WTC11 (cell line): ENCODE data around the gene OASL. TPM values are rescaled to one million over a fixed set of nuclear protein-coding genes. Genes with fewer than 3 reads are reported as not detected.

Experiments
- ATAC-seq: fragments of 200-7000 bp; cut with Tn5 transposase; 2 replicates; pipeline ENCODE4 v1.10.0; 2021; ENCODE audit warnings: mild to moderate bottlenecking, moderate library complexity
- CTCF ChIA-PET: fragments of 300-600 bp; sonication (Branson Sonifier 250); formaldehyde crosslinking; loops from one replicate; lab custom pipeline; 2021; ENCODE audit warnings: antibody characterized with exemption; lab: Charles Lee
- POLR2A ChIA-PET: fragments of 350-600 bp; sonication (Branson Sonifier 250); formaldehyde crosslinking; loops from one replicate; lab custom pipeline; 2021; ENCODE audit warnings: antibody characterized with exemption; lab: Charles Lee
- DNase-seq: peaks from one replicate; pipeline ENCODE4 v3.0.0; 2021; ENCODE audit warnings: low spot score
- H3K27ac Mint-ChIP-seq: 2 replicates; pipeline ENCODE4 v1.8.0; 2021; ENCODE audit warnings: mixed read lengths
- H3K27me3 Mint-ChIP-seq: 2 replicates; pipeline ENCODE4 v1.8.0; 2021; ENCODE audit warnings: low read depth, mild to moderate bottlenecking, moderate library complexity, mixed read lengths
- H3K36me3 Mint-ChIP-seq: 2 replicates; pipeline ENCODE4 v1.8.0; 2021; ENCODE audit warnings: mixed read lengths
- H3K4me1 Mint-ChIP-seq: 2 replicates; pipeline ENCODE4 v1.8.0; 2022; ENCODE audit warnings: mixed read lengths
- H3K4me3 Mint-ChIP-seq: 2 replicates; pipeline ENCODE4 v1.8.0; 2021; ENCODE audit warnings: mild to moderate bottlenecking, moderate library complexity, mixed read lengths
- H3K9me3 Mint-ChIP-seq: 2 replicates; pipeline ENCODE4 v1.8.0; 2021; ENCODE audit warnings: mixed read lengths
- CREB1 ChIP-seq: sonication (generic); formaldehyde crosslinking; IDR thresholded peaks from 2 replicates; pipeline ENCODE4 v1.8.0; 2023; ENCODE audit warnings: mild to moderate bottlenecking, missing genetic modification reagents
- FOXJ3 ChIP-seq: sonication (generic); formaldehyde crosslinking; IDR thresholded peaks from 2 replicates; pipeline ENCODE4 v1.9.0; 2021; ENCODE audit warnings: missing genetic modification reagents, mild to moderate bottlenecking, borderline replicate concordance
- FOXP1 ChIP-seq: sonication (generic); formaldehyde crosslinking; IDR thresholded peaks from 2 replicates; pipeline ENCODE4 v1.8.0; 2022; ENCODE audit warnings: missing genetic modification reagents, mild to moderate bottlenecking, moderate library complexity, borderline replicate concordance
- MXD4 ChIP-seq: fragments of 250-450 bp; sonication (Bioruptor Pico); IDR thresholded peaks from 2 replicates; pipeline ENCODE4 v1.8.0; 2021; ENCODE audit warnings: mild to moderate bottlenecking, moderate library complexity, borderline replicate concordance
- NFE2L1 ChIP-seq: sonication (generic); formaldehyde crosslinking; IDR thresholded peaks from 2 replicates; pipeline ENCODE4 v1.8.1; 2023; ENCODE audit warnings: missing genetic modification reagents
- TEAD1 ChIP-seq: sonication (generic); formaldehyde crosslinking; IDR thresholded peaks from 2 replicates; pipeline ENCODE4 v1.8.0; 2022; ENCODE audit warnings: mild to moderate bottlenecking, missing genetic modification reagents
- TEAD4 ChIP-seq: sonication (generic); formaldehyde crosslinking; IDR thresholded peaks from 2 replicates; pipeline ENCODE4 v1.8.0; 2022; ENCODE audit warnings: mild to moderate bottlenecking, missing genetic modification reagents
- ZNF121 ChIP-seq: sonication (generic); formaldehyde crosslinking; IDR thresholded peaks from 2 replicates; pipeline ENCODE4 v1.8.0; 2023; ENCODE audit warnings: missing genetic modification reagents
- ZNF219 ChIP-seq: sonication (generic); formaldehyde crosslinking; IDR thresholded peaks from 2 replicates; pipeline ENCODE4 v1.8.0; 2023; ENCODE audit warnings: missing genetic modification reagents, mild to moderate bottlenecking, borderline replicate concordance
- ZNF232 ChIP-seq: sonication (generic); formaldehyde crosslinking; IDR thresholded peaks from 2 replicates; pipeline ENCODE4 v1.8.0; 2022; ENCODE audit warnings: mild to moderate bottlenecking, missing genetic modification reagents
- ZNF416 ChIP-seq: fragments of 250-450 bp; sonication (Bioruptor Pico); IDR thresholded peaks from 2 replicates; pipeline ENCODE4 v1.9.0; 2021; ENCODE audit warnings: mild to moderate bottlenecking, inconsistent platforms
- ZNF671 ChIP-seq: fragments of 250-450 bp; sonication (Bioruptor Pico); IDR thresholded peaks from 2 replicates; pipeline ENCODE4 v1.8.0; 2021; ENCODE audit warnings: mild to moderate bottlenecking
- total RNA-seq: library from RNA; stranded (reverse); gene quantifications from 3 replicates; pipeline ENCODE4 v1.2.3, GENCODE V29; 2021
- TF ChIP-seq, protein P1 (sequence below): sonication (generic); formaldehyde crosslinking; IDR thresholded peaks from 2 replicates; pipeline ENCODE4 v1.8.1; 2022; ENCODE audit warnings: low read depth, mild to moderate bottlenecking, moderate library complexity, missing genetic modification reagents, borderline replicate concordance
- TF ChIP-seq, protein P2 (sequence below): fragments of 250-450 bp; sonication (Bioruptor Pico); IDR thresholded peaks from 2 replicates; pipeline ENCODE4 v1.9.0; 2021; ENCODE audit warnings: mild to moderate bottlenecking
- TF ChIP-seq, protein P3 (sequence below): sonication (generic); formaldehyde crosslinking; IDR thresholded peaks from 2 replicates; pipeline ENCODE4 v1.8.1; 2022; ENCODE audit warnings: missing genetic modification reagents, borderline replicate concordance
- TF ChIP-seq, protein P4 (sequence below): sonication (generic); formaldehyde crosslinking; IDR thresholded peaks from 2 replicates; pipeline ENCODE4 v1.8.0; 2022; ENCODE audit warnings: mild to moderate bottlenecking, missing genetic modification reagents
- TF ChIP-seq, protein P5 (sequence below): fragments of 250-450 bp; sonication (Bioruptor Pico); conservative IDR thresholded peaks from 2 replicates; pipeline ENCODE4 v1.9.0; 2021; ENCODE audit warnings: mild to moderate bottlenecking
- TF ChIP-seq, protein P6 (sequence below): sonication (generic); formaldehyde crosslinking; IDR thresholded peaks from 2 replicates; pipeline ENCODE4 v1.8.1; 2023; ENCODE audit warnings: mild to moderate bottlenecking, missing genetic modification reagents
- TF ChIP-seq, protein P7 (sequence below): sonication (generic); formaldehyde crosslinking; IDR thresholded peaks from 2 replicates; pipeline ENCODE4 v1.8.1; 2022; ENCODE audit warnings: mild to moderate bottlenecking, moderate library complexity, missing genetic modification reagents
- TF ChIP-seq, protein P8 (sequence below): fragments of 250-450 bp; sonication (Bioruptor Pico); IDR thresholded peaks from 2 replicates; pipeline ENCODE4 v1.8.0; 2021; ENCODE audit warnings: mild to moderate bottlenecking
- TF ChIP-seq, protein P9 (sequence below): sonication (generic); formaldehyde crosslinking; IDR thresholded peaks from 2 replicates; pipeline ENCODE4 v1.8.0; 2023; ENCODE audit warnings: missing genetic modification reagents
- TF ChIP-seq, protein P10 (sequence below): fragments of 250-450 bp; sonication (Bioruptor Pico); IDR thresholded peaks from 2 replicates; pipeline ENCODE4 v2.1.2; 2022; ENCODE audit warnings: mild to moderate bottlenecking, moderate library complexity

The OASL gene
- total RNA-seq, 1 experiment from 2014 or later: 0.28 TPM

DNA sequence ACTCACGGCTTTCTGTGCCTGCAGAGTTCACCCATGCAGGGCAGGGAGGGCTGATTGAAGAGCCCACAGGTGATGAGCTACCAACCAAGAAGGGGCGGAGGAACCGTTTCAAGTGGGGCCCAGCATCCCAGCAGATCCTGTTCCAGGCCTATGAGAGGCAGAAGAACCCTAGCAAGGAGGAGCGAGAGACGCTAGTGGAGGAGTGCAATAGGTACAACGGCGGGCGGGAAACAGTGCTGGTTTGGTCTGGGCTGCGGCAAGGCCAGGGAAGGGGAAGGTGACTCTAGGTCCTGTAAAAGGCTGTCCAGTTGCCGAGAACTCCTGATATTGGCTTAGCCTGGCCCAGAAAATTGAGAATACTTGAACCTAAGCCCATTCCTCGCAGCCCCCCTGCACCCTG lies 45.5 kb downstream of the OASL start:
- ATAC-seq (no peak), DNase-seq (no peak)
- Mint-ChIP-seq H3K36me3 (no peaks in the 10 kb centered on the region), H3K9me3 (peaks cover 8% of the 10 kb centered on the region), H3K4me3 (no peak overlapping the region), H3K27ac (no peak overlapping the region), H3K4me1 (no peaks in the 10 kb centered on the region), H3K27me3 (peaks cover 5% of the 10 kb centered on the region; the same call in 1 of the 2 replicates)
- TF ChIP-seq ZNF219 (CRISPR knock-in tag) (no peak), CREB1 (CRISPR knock-in tag) (no peak), TEAD4 (CRISPR knock-in tag) (no peak), ZNF121 (CRISPR knock-in tag) (no peak), NFE2L1 (CRISPR knock-in tag) (no peak), MXD4 (CRISPR knock-in tag) (no peak)
- TF ChIP-seq, protein P1, sequence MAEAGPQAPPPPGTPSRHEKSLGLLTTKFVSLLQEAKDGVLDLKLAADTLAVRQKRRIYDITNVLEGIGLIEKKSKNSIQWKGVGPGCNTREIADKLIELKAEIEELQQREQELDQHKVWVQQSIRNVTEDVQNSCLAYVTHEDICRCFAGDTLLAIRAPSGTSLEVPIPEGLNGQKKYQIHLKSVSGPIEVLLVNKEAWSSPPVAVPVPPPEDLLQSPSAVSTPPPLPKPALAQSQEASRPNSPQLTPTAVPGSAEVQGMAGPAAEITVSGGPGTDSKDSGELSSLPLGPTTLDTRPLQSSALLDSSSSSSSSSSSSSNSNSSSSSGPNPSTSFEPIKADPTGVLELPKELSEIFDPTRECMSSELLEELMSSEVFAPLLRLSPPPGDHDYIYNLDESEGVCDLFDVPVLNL (CRISPR knock-in tag): no peak
- TF ChIP-seq, protein P2, sequence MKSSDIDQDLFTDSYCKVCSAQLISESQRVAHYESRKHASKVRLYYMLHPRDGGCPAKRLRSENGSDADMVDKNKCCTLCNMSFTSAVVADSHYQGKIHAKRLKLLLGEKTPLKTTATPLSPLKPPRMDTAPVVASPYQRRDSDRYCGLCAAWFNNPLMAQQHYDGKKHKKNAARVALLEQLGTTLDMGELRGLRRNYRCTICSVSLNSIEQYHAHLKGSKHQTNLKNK (CRISPR knock-in tag): no peak
- TF ChIP-seq, protein P3, sequence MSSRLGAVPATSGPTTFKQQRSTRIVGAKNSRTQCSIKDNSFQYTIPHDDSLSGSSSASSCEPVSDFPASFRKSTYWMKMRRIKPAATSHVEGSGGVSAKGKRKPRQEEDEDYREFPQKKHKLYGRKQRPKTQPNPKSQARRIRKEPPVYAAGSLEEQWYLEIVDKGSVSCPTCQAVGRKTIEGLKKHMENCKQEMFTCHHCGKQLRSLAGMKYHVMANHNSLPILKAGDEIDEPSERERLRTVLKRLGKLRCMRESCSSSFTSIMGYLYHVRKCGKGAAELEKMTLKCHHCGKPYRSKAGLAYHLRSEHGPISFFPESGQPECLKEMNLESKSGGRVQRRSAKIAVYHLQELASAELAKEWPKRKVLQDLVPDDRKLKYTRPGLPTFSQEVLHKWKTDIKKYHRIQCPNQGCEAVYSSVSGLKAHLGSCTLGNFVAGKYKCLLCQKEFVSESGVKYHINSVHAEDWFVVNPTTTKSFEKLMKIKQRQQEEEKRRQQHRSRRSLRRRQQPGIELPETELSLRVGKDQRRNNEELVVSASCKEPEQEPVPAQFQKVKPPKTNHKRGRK (CRISPR knock-in tag): no peak
- TF ChIP-seq, protein P4, sequence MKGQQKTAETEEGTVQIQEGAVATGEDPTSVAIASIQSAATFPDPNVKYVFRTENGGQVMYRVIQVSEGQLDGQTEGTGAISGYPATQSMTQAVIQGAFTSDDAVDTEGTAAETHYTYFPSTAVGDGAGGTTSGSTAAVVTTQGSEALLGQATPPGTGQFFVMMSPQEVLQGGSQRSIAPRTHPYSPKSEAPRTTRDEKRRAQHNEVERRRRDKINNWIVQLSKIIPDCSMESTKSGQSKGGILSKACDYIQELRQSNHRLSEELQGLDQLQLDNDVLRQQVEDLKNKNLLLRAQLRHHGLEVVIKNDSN (CRISPR knock-in tag): no peak
- TF ChIP-seq, protein P5, sequence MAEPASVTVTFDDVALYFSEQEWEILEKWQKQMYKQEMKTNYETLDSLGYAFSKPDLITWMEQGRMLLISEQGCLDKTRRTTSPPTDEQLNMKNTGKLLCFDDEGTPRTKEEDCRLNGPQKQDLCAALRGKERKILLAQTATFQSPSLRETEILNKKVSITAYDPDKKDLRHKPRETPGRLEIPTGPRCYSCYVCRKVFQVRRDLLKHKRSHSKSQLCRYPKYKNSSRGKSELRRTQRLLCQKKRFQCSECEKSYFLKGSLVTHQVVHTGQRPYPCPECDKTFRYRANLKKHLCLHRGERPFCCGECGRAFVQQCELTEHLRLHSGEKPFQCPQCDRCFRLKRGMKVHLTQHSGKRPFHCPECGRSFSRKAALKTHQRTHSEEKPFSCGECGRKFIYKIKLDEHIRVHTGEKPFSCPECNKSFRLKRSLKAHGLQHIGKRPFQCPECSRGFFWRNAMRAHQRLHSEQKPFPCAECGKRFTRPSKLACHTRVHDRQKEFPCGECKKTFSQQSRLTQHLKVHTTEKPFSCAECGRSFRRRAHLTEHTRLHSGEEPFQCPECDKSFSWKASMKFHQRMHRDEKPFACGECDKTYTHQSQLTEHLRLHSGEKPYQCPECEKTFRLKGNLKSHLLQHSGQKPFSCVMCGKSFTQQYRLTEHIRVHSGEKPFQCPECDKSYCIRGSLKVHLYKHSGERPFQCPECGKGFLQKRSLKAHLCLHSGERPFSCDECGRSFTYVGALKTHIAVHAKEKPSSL (CRISPR knock-in tag): no peak
- TF ChIP-seq, protein P6, sequence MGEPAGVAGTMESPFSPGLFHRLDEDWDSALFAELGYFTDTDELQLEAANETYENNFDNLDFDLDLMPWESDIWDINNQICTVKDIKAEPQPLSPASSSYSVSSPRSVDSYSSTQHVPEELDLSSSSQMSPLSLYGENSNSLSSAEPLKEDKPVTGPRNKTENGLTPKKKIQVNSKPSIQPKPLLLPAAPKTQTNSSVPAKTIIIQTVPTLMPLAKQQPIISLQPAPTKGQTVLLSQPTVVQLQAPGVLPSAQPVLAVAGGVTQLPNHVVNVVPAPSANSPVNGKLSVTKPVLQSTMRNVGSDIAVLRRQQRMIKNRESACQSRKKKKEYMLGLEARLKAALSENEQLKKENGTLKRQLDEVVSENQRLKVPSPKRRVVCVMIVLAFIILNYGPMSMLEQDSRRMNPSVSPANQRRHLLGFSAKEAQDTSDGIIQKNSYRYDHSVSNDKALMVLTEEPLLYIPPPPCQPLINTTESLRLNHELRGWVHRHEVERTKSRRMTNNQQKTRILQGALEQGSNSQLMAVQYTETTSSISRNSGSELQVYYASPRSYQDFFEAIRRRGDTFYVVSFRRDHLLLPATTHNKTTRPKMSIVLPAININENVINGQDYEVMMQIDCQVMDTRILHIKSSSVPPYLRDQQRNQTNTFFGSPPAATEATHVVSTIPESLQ: no peak
- TF ChIP-seq, protein P7, sequence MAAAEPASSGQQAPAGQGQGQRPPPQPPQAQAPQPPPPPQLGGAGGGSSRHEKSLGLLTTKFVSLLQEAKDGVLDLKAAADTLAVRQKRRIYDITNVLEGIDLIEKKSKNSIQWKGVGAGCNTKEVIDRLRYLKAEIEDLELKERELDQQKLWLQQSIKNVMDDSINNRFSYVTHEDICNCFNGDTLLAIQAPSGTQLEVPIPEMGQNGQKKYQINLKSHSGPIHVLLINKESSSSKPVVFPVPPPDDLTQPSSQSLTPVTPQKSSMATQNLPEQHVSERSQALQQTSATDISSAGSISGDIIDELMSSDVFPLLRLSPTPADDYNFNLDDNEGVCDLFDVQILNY (CRISPR knock-in tag): no peak
- CTCF ChIA-PET: interaction anchor here (3.1 to 3.5 kb wide), 2 partner anchors 11 to 21 kb away, joined by 14 to 17 read pairs; no protein-coding TSS in a partner anchor
- POLR2A ChIA-PET: no interaction called here

DNA sequence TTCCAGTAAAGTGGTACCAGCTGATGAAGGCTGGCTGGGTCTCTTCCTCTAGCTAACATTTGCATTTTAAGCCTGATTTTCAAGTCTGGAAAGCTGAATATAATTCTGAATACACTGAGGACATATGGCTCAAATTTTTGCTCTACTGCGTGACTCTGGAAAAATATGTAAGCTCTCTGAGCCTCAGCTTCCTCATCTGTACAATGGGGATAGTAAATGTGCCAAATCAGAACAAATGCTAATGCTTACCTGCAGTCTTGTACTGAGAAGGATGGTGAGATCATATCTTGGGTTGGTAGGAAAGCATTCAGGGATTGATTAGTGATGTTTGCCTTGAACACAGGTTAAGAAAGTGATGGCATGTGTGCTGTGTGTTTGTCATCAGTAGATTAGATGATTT lies 46.1 kb downstream of the OASL start:
- POLR2A ChIA-PET: no interaction called here
- no peak for DNase-seq
- Mint-ChIP-seq H3K4me3 (no peak overlapping the region), H3K27ac (no peak overlapping the region), H3K4me1 (no peaks in the 10 kb centered on the region), H3K27me3 (peaks cover 5% of the 10 kb centered on the region; the same call in 1 of the 2 replicates), H3K9me3 (peaks cover 12% of the 10 kb centered on the region), H3K36me3 (no peaks in the 10 kb centered on the region)
- ATAC-seq: no peak
- CTCF ChIA-PET: interaction anchor here (3.1 to 3.5 kb wide), 2 partner anchors 12 to 21 kb away, joined by 14 to 17 read pairs; no protein-coding TSS in a partner anchor
- no peak for TF ChIP-seq CREB1 (CRISPR knock-in tag)
- no peak for TF ChIP-seq FOXP1
- TF ChIP-seq FOXJ3: no peak
- TF ChIP-seq, protein P8, sequence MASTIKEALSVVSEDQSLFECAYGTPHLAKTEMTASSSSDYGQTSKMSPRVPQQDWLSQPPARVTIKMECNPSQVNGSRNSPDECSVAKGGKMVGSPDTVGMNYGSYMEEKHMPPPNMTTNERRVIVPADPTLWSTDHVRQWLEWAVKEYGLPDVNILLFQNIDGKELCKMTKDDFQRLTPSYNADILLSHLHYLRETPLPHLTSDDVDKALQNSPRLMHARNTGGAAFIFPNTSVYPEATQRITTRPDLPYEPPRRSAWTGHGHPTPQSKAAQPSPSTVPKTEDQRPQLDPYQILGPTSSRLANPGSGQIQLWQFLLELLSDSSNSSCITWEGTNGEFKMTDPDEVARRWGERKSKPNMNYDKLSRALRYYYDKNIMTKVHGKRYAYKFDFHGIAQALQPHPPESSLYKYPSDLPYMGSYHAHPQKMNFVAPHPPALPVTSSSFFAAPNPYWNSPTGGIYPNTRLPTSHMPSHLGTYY (CRISPR knock-in tag): no peak
- TF ChIP-seq, protein P9, sequence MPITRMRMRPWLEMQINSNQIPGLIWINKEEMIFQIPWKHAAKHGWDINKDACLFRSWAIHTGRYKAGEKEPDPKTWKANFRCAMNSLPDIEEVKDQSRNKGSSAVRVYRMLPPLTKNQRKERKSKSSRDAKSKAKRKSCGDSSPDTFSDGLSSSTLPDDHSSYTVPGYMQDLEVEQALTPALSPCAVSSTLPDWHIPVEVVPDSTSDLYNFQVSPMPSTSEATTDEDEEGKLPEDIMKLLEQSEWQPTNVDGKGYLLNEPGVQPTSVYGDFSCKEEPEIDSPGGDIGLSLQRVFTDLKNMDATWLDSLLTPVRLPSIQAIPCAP (CRISPR knock-in tag): no peak
- no peak for TF ChIP-seq ZNF232 (CRISPR knock-in tag)
- TF ChIP-seq ZNF671 (CRISPR knock-in tag): no peak
- TF ChIP-seq ZNF416 (CRISPR knock-in tag): no peak
- TF ChIP-seq TEAD4 (CRISPR knock-in tag): no peak
- TF ChIP-seq, protein P10, sequence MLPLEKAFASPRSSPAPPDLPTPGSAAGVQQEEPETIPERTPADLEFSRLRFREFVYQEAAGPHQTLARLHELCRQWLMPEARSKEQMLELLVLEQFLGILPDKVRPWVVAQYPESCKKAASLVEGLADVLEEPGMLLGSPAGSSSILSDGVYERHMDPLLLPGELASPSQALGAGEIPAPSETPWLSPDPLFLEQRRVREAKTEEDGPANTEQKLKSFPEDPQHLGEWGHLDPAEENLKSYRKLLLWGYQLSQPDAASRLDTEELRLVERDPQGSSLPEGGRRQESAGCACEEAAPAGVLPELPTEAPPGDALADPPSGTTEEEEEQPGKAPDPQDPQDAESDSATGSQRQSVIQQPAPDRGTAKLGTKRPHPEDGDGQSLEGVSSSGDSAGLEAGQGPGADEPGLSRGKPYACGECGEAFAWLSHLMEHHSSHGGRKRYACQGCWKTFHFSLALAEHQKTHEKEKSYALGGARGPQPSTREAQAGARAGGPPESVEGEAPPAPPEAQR (CRISPR knock-in tag): no peak
- TF ChIP-seq TEAD1 (CRISPR knock-in tag): no peak
